PC-9 (cell line): ENCODE data around the gene HPRT1. TPM values are rescaled to one million over a fixed set of nuclear protein-coding genes. Genes with fewer than 3 reads are reported as not detected.

Experiments used
- Bru-seq: library from RNA; stranded (reverse); fragments of 400-500 nt; gene quantifications from one replicate; lab custom pipeline; 2021; lab: Mats Ljungman, UMichigan
- BruChase-seq, 2 experiments: library from RNA; stranded (reverse); fragments of 400-500 nt; gene quantifications; one replicate each; lab custom pipeline; 2021; lab: Mats Ljungman, UMichigan
- BruUV-seq: library from RNA; stranded (reverse); fragments of 400-500 nt; replicated peaks from 2 replicates; lab custom pipeline; 2021; lab: Mats Ljungman, UMichigan
- CTCF ChIA-PET: fragments of 300-600 bp; sonication (Branson Sonifier 250); formaldehyde crosslinking; loops from one replicate; lab custom pipeline; 2022; ENCODE audit warnings: antibody characterized with exemption; lab: Charles Lee
- POLR2A ChIA-PET: fragments of 300-600 bp; sonication (Branson Sonifier 250); formaldehyde crosslinking; loops from one replicate; lab custom pipeline; 2022; ENCODE audit warnings: antibody characterized with exemption; ENCODE audit not compliant: unreplicated experiment; lab: Charles Lee
- DNase-seq, 2 experiments: peaks; one replicate each; pipeline versions ENCODE4 v3.0.0 to v3.0.0-alpha.2; 2015 to 2022; ENCODE audit warnings: mixed read lengths in 1 of 2
- H2AFZ ChIP-seq: fragments of 200-600 bp; sonication (generic); 2 replicates; pipeline ENCODE4 v1.8.1; 2017; ENCODE audit warnings: antibody characterized with exemption
- H3F3A ChIP-seq: fragments of 200-600 bp; sonication (generic); 2 replicates; pipeline ENCODE4 v1.8.1; 2017; ENCODE audit warnings: antibody characterized with exemption, mild to moderate bottlenecking, low read depth; ENCODE audit not compliant: insufficient read depth
- H3K27ac ChIP-seq: fragments of 200-600 bp; sonication (generic); 2 replicates; pipeline ENCODE4 v1.6.1; 2016; ENCODE audit warnings: mixed run types
- H3K27me3 ChIP-seq: fragments of 200-600 bp; sonication (generic); 2 replicates; pipeline ENCODE4 v1.6.1; 2016; ENCODE audit warnings: low read depth, mixed run types; ENCODE audit not compliant: insufficient read depth
- H3K36me3 ChIP-seq: fragments of 200-600 bp; sonication (generic); 2 replicates; pipeline ENCODE4 v1.6.1; 2016; ENCODE audit warnings: low read depth, mixed run types
- H3K4me1 ChIP-seq: fragments of 200-600 bp; sonication (generic); replicated peaks from 2 replicates; pipeline ENCODE4 v1.6.1; 2016; ENCODE audit warnings: mixed run types; ENCODE audit not compliant: insufficient read depth
- H3K4me2 ChIP-seq: fragments of 200-600 bp; sonication (generic); 2 replicates; pipeline ENCODE4 v1.6.1; 2017; ENCODE audit warnings: mixed run types
- H3K4me3 ChIP-seq: fragments of 200-600 bp; sonication (generic); 2 replicates; pipeline ENCODE4 v1.6.1; 2016; ENCODE audit warnings: mixed run types
- H3K79me2 ChIP-seq: fragments of 200-600 bp; sonication (generic); 2 replicates; pipeline ENCODE4 v1.6.1; 2017; ENCODE audit warnings: low read depth, mixed run types
- H3K9me2 ChIP-seq: fragments of 200-600 bp; sonication (generic); 2 replicates; pipeline ENCODE4 v1.8.1; 2017; ENCODE audit warnings: mild to moderate bottlenecking; ENCODE audit not compliant: insufficient read depth
- H3K9me3 ChIP-seq: fragments of 200-600 bp; sonication (generic); 2 replicates; pipeline ENCODE4 v1.8.1; 2016; ENCODE audit warnings: low read depth; ENCODE audit not compliant: insufficient read depth
- H4K20me1 ChIP-seq: fragments of 200-600 bp; sonication (generic); 2 replicates; pipeline ENCODE4 v1.8.1; 2017; ENCODE audit not compliant: insufficient read depth
- EZH2 ChIP-seq: fragments of 200-600 bp; sonication (generic); IDR thresholded peaks from 2 replicates; pipeline ENCODE4 v1.8.0; 2017; ENCODE audit warnings: antibody characterized with exemption, low read depth
- intact Hi-C: fragments of 100-400 bp; cut with micrococcal nuclease; formaldehyde crosslinking; loops from one replicate; pipeline ENCODE4 v1.10.0; 2022; ENCODE audit not compliant: unreplicated experiment
- long read RNA-seq: library from polyadenylated mRNA; stranded (forward); transcript quantifications from one replicate; pipeline ENCODE4 v2.0.0, GENCODE V29; 2022
- total RNA-seq: library from RNA; stranded (reverse); gene quantifications from 2 replicates; pipeline ENCODE4 v1.2.3, GENCODE V29; 2021
- TF ChIP-seq, protein P1 (sequence below): fragments of 200-600 bp; sonication (generic); conservative IDR thresholded peaks from 2 replicates; pipeline ENCODE4 v1.6.1; 2017; ENCODE audit warnings: mixed run types, antibody characterized with exemption, mild to moderate bottlenecking, moderate library complexity

HPRT1 gene, protein sequence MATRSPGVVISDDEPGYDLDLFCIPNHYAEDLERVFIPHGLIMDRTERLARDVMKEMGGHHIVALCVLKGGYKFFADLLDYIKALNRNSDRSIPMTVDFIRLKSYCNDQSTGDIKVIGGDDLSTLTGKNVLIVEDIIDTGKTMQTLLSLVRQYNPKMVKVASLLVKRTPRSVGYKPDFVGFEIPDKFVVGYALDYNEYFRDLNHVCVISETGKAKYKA
- total RNA-seq (49.4 and 61.7 TPM in 2 replicates), Bru-seq, nascent RNA (percentile 76 among the genes with signal in this experiment), BruChase-seq, experiment 1, labeled RNA remaining after a 2-hour chase (percentile 65 among the genes with signal in this experiment), BruChase-seq, experiment 2, labeled RNA remaining after a 6-hour chase (percentile 69 among the genes with signal in this experiment)
- long read RNA-seq, transcript HPRT1-201 (9 exons, 1,407 nt): major isoform, 18 of 20 reads
- long read RNA-seq, partial matches to known transcripts: 2 of 20 reads
- long read RNA-seq, other reads (novel, unspliced or antisense): 0 of 20 reads

DNA sequence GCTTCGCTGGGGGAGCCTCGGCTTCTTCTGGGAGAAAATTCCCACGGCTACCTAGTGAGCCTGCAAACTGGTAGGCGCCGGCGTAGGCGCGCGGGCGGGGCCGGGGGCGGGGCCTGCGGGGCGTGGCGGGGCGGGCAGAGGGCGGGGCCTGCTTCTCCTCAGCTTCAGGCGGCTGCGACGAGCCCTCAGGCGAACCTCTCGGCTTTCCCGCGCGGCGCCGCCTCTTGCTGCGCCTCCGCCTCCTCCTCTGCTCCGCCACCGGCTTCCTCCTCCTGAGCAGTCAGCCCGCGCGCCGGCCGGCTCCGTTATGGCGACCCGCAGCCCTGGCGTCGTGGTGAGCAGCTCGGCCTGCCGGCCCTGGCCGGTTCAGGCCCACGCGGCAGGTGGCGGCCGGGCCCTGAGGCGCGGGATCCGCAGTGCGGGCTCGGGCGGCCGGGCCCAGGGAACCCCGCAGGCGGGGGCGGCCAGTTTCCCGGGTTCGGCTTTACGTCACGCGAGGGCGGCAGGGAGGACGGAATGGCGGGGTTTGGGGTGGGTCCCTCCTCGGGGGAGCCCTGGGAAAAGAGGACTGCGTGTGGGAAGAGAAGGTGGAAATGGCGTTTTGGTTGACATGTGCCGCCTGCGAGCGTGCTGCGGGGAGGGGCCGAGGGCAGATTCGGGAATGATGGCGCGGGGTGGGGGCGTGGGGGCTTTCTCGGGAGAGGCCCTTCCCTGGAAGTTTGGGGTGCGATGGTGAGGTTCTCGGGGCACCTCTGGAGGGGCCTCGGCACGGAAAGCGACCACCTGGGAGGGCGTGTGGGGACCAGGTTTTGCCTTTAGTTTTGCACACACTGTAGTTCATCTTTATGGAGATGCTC, at the start of gene HPRT1:
Gene HPRT1, plus strand, starts transcription at position 161 of the 857 bp plus-strand sequence. Its CDS starts 147 bp downstream, at position 308.
- H3F3A ChIP-seq: peaks cover 4% of the 10 kb centered on the region
- ChIA-PET CTCF (interaction anchor here (0.6 to 0.7 kb wide), 2 partner anchors 71 to 1824 kb away, joined by 3 read pairs; no protein-coding TSS in a partner anchor), POLR2A (interaction anchor here (0.6 kb wide), 1 partner anchor 305 kb away, joined by 3 read pairs; no protein-coding TSS in a partner anchor)
- H3K79me2 ChIP-seq: peaks cover 45% of the 10 kb centered on the region
- H3K9me3 ChIP-seq: no peaks in the 10 kb centered on the region
- H3K4me3 ChIP-seq: peak within 1 kb of the TSS; percentile 80
- no peaks in the 10 kb centered on the region for H4K20me1 ChIP-seq
- H2AFZ ChIP-seq: peak within 1 kb of the TSS; percentile 93
- DNase-seq: peak; percentile 77 to 90
- peaks cover 18% of the 10 kb centered on the region for H3K4me1 ChIP-seq
- H3K9me2 ChIP-seq: no peaks in the 10 kb centered on the region
- intact Hi-C loops: no loop called here
- no peaks in the 10 kb centered on the region for H3K27me3 ChIP-seq
- no peaks in the 10 kb centered on the region for H3K36me3 ChIP-seq
- H3K27ac ChIP-seq: peak within 1 kb of the TSS; percentile 36; the same call in 1 of the 2 replicates
- TF ChIP-seq, protein P1, sequence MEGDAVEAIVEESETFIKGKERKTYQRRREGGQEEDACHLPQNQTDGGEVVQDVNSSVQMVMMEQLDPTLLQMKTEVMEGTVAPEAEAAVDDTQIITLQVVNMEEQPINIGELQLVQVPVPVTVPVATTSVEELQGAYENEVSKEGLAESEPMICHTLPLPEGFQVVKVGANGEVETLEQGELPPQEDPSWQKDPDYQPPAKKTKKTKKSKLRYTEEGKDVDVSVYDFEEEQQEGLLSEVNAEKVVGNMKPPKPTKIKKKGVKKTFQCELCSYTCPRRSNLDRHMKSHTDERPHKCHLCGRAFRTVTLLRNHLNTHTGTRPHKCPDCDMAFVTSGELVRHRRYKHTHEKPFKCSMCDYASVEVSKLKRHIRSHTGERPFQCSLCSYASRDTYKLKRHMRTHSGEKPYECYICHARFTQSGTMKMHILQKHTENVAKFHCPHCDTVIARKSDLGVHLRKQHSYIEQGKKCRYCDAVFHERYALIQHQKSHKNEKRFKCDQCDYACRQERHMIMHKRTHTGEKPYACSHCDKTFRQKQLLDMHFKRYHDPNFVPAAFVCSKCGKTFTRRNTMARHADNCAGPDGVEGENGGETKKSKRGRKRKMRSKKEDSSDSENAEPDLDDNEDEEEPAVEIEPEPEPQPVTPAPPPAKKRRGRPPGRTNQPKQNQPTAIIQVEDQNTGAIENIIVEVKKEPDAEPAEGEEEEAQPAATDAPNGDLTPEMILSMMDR: no peak
- no peak for TF ChIP-seq EZH2
- peak within 1 kb of the TSS; percentile 91 for H3K4me2 ChIP-seq
- no TSS peak for BruUV-seq

DNA sequence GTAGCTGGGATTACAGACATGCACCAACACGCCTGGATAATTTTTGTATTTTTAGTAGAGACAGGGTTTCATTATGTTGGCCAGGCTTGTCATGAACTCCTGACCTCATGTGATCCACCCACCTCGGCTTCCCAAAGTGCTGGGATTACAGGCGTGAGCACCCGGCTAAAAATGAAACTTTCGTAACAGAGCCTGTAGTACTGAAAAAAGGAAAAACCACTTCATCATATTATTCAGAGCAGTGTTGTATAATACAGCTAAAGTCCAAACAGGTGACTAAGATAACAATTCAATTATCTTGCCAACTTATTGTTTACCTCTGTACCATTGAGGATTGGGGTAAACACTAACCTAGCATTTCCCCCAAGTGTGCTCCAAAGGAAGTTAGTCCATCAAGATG, 43.9 kb upstream of the HPRT1 start:
- TF ChIP-seq, protein P1: no peak
- no peak for TF ChIP-seq EZH2
- Histone ChIP-seq H3K79me2 (no peaks in the 10 kb centered on the region), H2AFZ (no peak overlapping the region), H3K36me3 (peaks cover 32% of the 10 kb centered on the region), H3K27ac (no peak overlapping the region), H3K9me2 (no peaks in the 10 kb centered on the region), H3K4me2 (no peak overlapping the region), H3K4me1 (no peaks in the 10 kb centered on the region), H3F3A (no peaks in the 10 kb centered on the region; the same call in none of the 2 replicates), H3K27me3 (no peaks in the 10 kb centered on the region), H3K4me3 (no peak overlapping the region), H4K20me1 (no peaks in the 10 kb centered on the region; the same call in 1 of the 2 replicates), H3K9me3 (no peaks in the 10 kb centered on the region)
- CTCF ChIA-PET: no interaction called here
- no peak for DNase-seq
- intact Hi-C loops: no loop called here
- POLR2A ChIA-PET: no interaction called here
- BruUV-seq: no TSS peak
